Upper lobe of left lung (tissue), 4 donors: Measurements from ENCODE around the gene GNAT3.

Experiments
- POLR2A ChIP-seq, 4 donors: fragments of 450-650 bp; IDR thresholded peaks; one replicate each; pipeline ENCODE4 v1.5.1; 2016 to 2017; ENCODE audit warnings: antibody characterized with exemption in 4 of 4, mild to moderate bottlenecking in 2 of 4
- POLR2AphosphoS5 ChIP-seq, 2 donors: sonication (generic); formaldehyde crosslinking; IDR thresholded peaks; one replicate each; pipeline ENCODE4 v1.5.1; 2017; ENCODE audit warnings: antibody characterized with exemption in 2 of 2
- TF ChIP-seq, protein P1 (sequence below), 6 experiments: fragments of 450-650 bp in 4 of 6; fragments of 200-600 bp in 2 of 6; sonication (generic) in 2 of 6; IDR thresholded peaks; one replicate each; pipeline ENCODE4 v1.5.1; 2016 to 2019; ENCODE audit warnings: antibody characterized with exemption in 6 of 6

GRCh38 chr7:80440883-80441282 lies 71.0 kb downstream of the GNAT3 start:
- TF ChIP-seq, protein P1, sequence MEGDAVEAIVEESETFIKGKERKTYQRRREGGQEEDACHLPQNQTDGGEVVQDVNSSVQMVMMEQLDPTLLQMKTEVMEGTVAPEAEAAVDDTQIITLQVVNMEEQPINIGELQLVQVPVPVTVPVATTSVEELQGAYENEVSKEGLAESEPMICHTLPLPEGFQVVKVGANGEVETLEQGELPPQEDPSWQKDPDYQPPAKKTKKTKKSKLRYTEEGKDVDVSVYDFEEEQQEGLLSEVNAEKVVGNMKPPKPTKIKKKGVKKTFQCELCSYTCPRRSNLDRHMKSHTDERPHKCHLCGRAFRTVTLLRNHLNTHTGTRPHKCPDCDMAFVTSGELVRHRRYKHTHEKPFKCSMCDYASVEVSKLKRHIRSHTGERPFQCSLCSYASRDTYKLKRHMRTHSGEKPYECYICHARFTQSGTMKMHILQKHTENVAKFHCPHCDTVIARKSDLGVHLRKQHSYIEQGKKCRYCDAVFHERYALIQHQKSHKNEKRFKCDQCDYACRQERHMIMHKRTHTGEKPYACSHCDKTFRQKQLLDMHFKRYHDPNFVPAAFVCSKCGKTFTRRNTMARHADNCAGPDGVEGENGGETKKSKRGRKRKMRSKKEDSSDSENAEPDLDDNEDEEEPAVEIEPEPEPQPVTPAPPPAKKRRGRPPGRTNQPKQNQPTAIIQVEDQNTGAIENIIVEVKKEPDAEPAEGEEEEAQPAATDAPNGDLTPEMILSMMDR (IDR thresholded peaks at IDR 0.05) = no peak
- TF ChIP-seq POLR2A (IDR thresholded peaks at IDR 0.05) = no peak
- no peak for TF ChIP-seq POLR2AphosphoS5 (IDR thresholded peaks at IDR 0.05)
